Tibial artery (tissue), 4 donors: ENCODE measurements around the gene TBCC.
"Not testable (repeated sequence)": the region's sequence is repeated elsewhere in the genome, so short reads cannot be mapped to it uniquely, and the experiment has no call there.

Source experiments
- DNase-seq, 2 donors: peaks; one replicate each; pipeline ENCODE4 v3.0.0-alpha.2; 2019
- H3K27ac ChIP-seq, 2 donors: fragments of 200-600 bp; sonication (generic) in 1 of 2; 1 replicate in 1 of 2; 2 replicates in 1 of 2; pipeline ENCODE4 v1.5.1; 2018 to 2019; ENCODE audit warnings: mild to moderate bottlenecking in 1 of 2
- H3K27me3 ChIP-seq, 2 donors: fragments of 200-600 bp; sonication (generic) in 1 of 2; one replicate each; pipeline versions ENCODE4 v1.5.1 to v1.6.0; 2016 to 2019
- H3K36me3 ChIP-seq, 3 donors: fragments of 200-600 bp; sonication (generic) in 2 of 3; one replicate each; pipeline ENCODE4 v1.5.1; 2016 to 2019; ENCODE audit warnings: mild to moderate bottlenecking in 2 of 3
- H3K4me1 ChIP-seq, 4 donors: fragments of 200-600 bp; sonication (generic) in 2 of 4; 1 replicate in 3 of 4; 2 replicates in 1 of 4; pipeline ENCODE4 v1.5.1; 2016 to 2019
- H3K4me3 ChIP-seq, 2 donors: fragments of 200-600 bp; sonication (generic) in 1 of 2; 1 replicate in 1 of 2; 2 replicates in 1 of 2; pipeline ENCODE4 v1.5.1; 2018 to 2019; ENCODE audit warnings: mild to moderate bottlenecking in 2 of 2
- H3K9me3 ChIP-seq, 3 donors: fragments of 200-600 bp; sonication (generic) in 1 of 3; one replicate each; pipeline ENCODE4 v1.5.1; 2016 to 2019
- CTCF ChIP-seq, 2 experiments: fragments of 200-600 bp in 1 of 2; fragments of 450-650 bp in 1 of 2; IDR thresholded peaks; one replicate each; pipeline ENCODE4 v1.5.1; 2017 to 2019; ENCODE audit warnings: antibody characterized with exemption in 2 of 2, mild to moderate bottlenecking in 1 of 2, moderate library complexity in 1 of 2
- intact Hi-C: fragments of 100-400 bp; cut with DNase I; formaldehyde crosslinking; loops from one replicate; pipeline ENCODE4 v1.15.0; 2023; ENCODE audit warnings: low total_unique reads

Gene TBCC

DNA sequence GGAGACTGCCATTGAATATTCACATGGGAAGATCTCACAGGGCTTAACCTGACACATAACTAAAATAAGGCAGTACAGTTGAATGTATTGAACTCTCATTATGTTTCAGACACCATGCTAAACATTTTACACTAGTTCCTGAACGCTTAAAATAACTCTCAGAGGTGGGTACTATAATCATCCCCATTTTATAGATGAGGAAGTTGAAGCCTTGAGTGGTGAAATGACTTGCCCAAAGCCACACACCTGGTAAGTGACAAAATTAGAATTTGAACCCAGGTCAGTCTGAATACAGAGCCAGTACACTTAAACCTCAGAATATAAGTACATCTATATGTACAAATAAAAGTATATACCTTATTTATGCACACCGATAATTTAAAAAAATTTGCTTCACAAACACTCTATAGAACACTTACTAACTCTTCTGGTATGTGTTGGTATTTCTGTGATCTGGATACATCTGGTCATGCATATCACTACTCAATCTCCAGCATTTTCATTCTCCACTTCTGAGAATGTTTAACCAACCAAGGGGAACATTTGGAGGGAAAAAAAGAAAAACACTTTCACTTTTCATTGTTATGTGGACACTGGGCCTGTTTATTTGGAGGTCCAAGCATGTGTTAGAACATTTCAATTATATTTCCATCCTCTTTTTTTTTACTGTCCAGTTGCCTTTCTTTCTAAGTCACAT lies 31.4 kb upstream of the TBCC start:
- Histone ChIP-seq H3K36me3 (no peaks in the 10 kb centered on the region), H3K4me1 (peaks cover 0 to 9% (median 4%) of the 10 kb centered on the region in 4 donors), H3K27me3 (no peaks in the 10 kb centered on the region), H3K9me3 (no peaks in the 10 kb centered on the region), H3K4me3 (no peak overlapping the region), H3K27ac (no peak overlapping the region)
- no peak for DNase-seq
- TF ChIP-seq CTCF (IDR thresholded peaks at IDR 0.05), result no peak
- intact Hi-C loops, result no loop called here

GRCh38 chr6:42774821-42775487 lies 29.1 kb upstream of the TBCC start:
- H3K36me3 ChIP-seq, intact Hi-C loops, H3K27me3 ChIP-seq, H3K27ac ChIP-seq, H3K4me3 ChIP-seq, H3K9me3 ChIP-seq, DNase-seq, H3K4me1 ChIP-seq: not testable (repeated sequence)

GRCh38 chr6:42774201-42774600 lies 28.3 kb upstream of the TBCC start:
- Histone ChIP-seq H3K4me1 (no peaks in the 10 kb centered on the region), H3K27ac (no peak overlapping the region), H3K36me3 (no peaks in the 10 kb centered on the region), H3K9me3 (no peaks in the 10 kb centered on the region), H3K4me3 (no peak overlapping the region), H3K27me3 (no peaks in the 10 kb centered on the region)
- intact Hi-C loops, result no loop called here
- no peak for DNase-seq
- TF ChIP-seq CTCF (IDR thresholded peaks at IDR 0.05), result no peak

DNA sequence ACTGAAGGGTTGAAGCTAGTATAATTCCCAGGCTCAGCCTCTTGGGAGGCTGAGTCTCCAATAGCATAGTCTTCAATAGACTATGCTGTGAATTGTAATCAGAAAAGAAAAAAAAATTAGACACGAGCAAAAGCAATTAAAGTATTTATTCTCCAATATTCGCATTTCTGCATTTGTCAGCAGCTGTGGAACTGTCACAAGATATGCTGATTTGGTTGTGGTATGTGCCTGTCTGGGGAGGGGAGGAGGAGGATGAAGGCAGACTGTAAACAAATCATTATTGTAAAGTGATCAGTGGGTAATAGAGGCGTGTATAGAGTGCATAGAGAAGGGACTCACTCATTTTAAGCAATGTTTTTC lies 25.8 kb upstream of the TBCC start:
- Histone ChIP-seq H3K36me3 (no peaks in the 10 kb centered on the region), H3K9me3 (no peaks in the 10 kb centered on the region), H3K4me1 (peaks cover 0 to 4% (median 0%) of the 10 kb centered on the region in 4 donors), H3K27ac (no peak overlapping the region), H3K27me3 (no peaks in the 10 kb centered on the region), H3K4me3 (no peak overlapping the region)
- intact Hi-C loops, result no loop called here
- no peak for DNase-seq
- no peak for TF ChIP-seq CTCF (IDR thresholded peaks at IDR 0.05)

DNA sequence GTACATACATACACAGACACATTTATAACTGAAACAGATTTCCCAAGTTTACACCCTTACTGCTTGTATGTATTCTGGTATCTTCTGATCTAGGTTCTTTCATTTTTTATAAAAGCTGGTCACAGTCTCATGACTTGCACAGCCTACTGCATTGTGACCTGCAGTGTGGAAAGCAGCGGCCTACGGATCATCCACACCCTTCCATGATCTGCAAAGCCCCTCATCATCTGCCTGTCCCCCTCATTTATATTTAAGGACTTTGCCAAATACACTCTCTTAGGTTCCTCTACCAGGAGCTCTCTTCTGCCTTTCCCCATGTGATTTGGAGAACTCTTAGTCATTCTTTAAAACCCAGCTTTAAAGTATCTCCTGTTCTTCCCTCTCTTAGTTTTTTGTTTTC lies 23.9 kb upstream of the TBCC start:
- H3K4me1 ChIP-seq, result peaks cover 0 to 4% (median 1%) of the 10 kb centered on the region in 4 donors
- no peak for TF ChIP-seq CTCF (IDR thresholded peaks at IDR 0.05)
- H3K9me3 ChIP-seq, result no peaks in the 10 kb centered on the region
- no peaks in the 10 kb centered on the region for H3K27me3 ChIP-seq
- peaks cover 0 to 7% (median 0%) of the 10 kb centered on the region in 3 donors for H3K36me3 ChIP-seq
- DNase-seq, result no peak
- no peak overlapping the region for H3K4me3 ChIP-seq
- intact Hi-C loops, result no loop called here
- H3K27ac ChIP-seq, result no peak overlapping the region

- Histone ChIP-seq H3K4me1 (peaks cover 0 to 4% (median 1%) of the 10 kb centered on the region in 4 donors), H3K27me3 (no peaks in the 10 kb centered on the region), H3K9me3 (no peaks in the 10 kb centered on the region), H3K36me3 (peaks cover 0 to 7% (median 0%) of the 10 kb centered on the region in 3 donors), H3K27ac (no peak overlapping the region), H3K4me3 (no peak overlapping the region)
- DNase-seq, result no peak
- no peak for TF ChIP-seq CTCF (IDR thresholded peaks at IDR 0.05)
- intact Hi-C loops, result no loop called here
Observed at GRCh38 chr6:42769051-42769450, 23.1 kb upstream of the TBCC start.
